Epithelial cell of proximal tubule (primary cell): ENCODE measurements around the gene PMFBP1. TPM values are rescaled to one million over a fixed set of nuclear protein-coding genes. Genes with fewer than 3 reads are reported as not detected.

ENCODE experiments used
- DNase-seq: peaks from one replicate; pipeline ENCODE4 v3.0.0-alpha.2; 2011; ENCODE audit warnings: low read depth
- H3K4me3 ChIP-seq: 2 replicates; pipeline ENCODE4 v1.5.1; 2011; ENCODE audit warnings: low read depth, mild to moderate bottlenecking, low read length
- CTCF ChIP-seq: conservative IDR thresholded peaks from 2 replicates; pipeline ENCODE4 v1.5.1; 2012; ENCODE audit warnings: low read depth, mild to moderate bottlenecking, low read length
- total RNA-seq: library from RNA; depleted of rRNA; stranded (reverse); fragments of >200 nt; gene quantifications from 2 replicates; pipeline ENCODE4 v1.2.3, GENCODE V29; 2015

Gene PMFBP1
- total RNA-seq, 1 donor from 2014 or later = 0.52 TPM

DNA sequence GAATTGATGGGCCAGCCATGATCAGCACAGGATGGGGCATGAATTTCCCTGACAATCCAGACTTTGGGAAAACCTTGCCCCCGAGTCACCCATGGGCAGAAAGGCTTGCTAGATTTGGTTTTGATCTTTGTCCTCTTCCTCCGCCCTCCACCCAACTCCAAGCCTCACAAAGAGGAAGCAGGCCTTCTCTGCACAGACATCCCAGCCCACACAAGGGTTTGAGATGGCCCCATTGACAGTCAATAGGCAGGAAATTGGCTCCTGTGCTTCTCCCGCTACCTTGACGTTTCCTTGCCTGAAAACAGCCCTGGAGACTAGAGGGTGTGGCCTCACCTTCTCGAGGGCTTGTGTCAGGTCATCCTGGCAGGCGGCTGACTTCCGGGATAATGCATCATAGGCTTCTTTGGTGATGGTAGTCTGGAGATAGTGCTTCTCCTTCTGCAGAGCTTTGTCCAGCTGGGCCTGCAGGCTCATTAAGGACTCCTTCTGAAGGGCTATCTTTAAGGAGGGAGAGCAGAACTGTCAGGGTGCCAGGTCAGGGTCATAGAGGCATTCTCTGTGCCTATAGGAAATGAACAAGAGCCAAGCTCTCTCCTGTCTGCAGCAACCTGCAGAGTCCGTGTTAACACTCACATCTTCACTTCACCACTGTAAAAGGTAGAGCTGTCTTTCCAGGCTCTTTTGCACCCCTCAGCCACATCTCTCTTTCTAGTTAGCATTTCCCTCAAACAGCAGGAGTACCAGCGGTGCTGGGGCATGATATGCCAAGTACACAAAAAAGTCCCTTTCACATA, 46.1 kb downstream of the PMFBP1 start:
- no peak overlapping the region for H3K4me3 ChIP-seq
- TF ChIP-seq CTCF = no peak
- no peak for DNase-seq

DNA sequence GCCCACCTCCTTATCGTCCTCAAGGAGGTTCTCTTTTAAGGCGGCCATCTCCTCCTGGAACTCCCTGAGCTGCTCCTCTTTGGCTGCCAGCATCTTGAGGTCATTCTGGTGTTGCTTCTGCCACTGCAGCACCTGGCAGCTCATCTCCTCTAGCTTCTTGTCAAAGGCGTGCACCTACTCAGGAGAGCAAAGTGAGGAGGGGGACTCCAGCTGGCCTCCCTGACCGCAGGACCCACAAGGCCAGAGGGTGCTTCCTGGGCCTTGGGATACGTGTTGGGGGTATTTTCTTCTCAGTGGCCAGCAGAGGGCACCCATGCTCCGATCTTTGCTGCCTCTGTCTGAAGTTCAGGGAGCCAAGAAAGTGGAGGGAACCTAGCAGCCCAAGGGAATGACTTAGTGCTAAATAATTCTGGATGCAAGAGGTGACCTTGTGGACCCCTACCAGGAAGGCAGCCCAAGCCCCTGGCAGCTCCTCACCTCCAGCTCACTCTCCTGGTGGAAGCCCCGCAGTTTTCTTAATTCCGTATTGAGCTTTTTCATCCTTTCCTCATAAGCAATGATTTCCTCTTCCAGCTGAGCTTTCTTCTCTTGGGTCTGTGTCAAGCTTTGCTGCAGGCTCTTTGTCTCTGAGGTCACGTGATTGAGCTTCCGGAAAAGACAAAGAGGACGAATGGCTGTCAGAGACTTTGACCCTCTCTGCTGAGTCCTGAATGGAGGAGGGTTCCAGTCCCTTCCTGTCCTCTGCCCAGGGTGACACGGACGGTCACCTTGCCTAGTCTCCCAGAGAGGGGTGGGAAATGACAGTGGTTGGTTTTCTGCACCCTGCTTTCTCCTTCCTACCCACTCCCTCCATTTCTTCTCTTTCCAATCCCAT, 47.0 kb downstream of the PMFBP1 start:
- peak; percentile 83 for TF ChIP-seq CTCF
- no peak overlapping the region for H3K4me3 ChIP-seq
- DNase-seq = peak; percentile 13

DNA sequence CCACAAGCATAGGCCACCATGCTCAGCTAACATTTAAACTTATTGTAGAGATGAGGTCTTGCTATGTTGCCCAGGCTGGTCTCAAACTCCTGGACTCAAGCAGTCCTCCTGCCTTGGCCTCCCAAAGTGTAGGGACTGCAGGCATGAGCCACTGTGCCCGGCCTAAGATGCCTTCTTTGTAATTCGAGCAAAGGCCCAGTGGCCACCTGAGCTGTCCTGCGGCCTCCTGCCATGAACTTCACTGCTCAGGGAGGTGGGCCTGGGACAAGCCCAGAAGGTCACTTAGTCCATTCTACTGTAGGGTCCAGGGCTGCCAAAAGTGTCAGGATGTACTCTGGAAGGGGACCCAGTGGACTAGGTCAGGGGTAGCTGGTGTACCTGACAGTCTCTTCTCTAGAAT, 47.8 kb downstream of the PMFBP1 start:
- TF ChIP-seq CTCF = no peak
- H3K4me3 ChIP-seq = no peak overlapping the region
- no peak for DNase-seq

- no peak for DNase-seq
- TF ChIP-seq CTCF = no peak
- no peak overlapping the region for H3K4me3 ChIP-seq
Measured at GRCh38 chr16:72123426-72123825, 48.5 kb downstream of the PMFBP1 start.

DNA sequence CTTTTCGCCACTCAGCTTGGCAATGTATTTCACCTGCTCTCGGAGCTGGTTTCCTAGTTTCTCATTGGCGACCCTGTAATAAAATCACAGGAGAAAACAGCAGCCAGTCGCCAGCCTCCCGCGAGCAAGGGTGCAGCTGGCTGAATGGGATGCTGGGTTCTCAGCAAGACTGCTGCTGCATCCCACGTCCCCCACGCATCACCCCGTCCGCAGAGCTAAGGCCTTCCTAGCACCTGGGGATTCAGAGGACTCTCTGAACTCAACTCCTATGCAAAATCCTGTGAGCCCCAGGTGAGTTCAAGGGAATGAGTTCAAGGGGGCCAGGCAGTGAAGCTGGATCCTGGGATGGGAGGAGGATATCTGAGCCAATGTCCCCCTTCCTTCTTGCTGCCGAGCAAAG, 49.0 kb downstream of the PMFBP1 start:
- TF ChIP-seq CTCF = no peak
- H3K4me3 ChIP-seq = no peak overlapping the region

GRCh38 chr16:72122308-72122707, 49.6 kb downstream of the PMFBP1 start:
- no peak for DNase-seq
- TF ChIP-seq CTCF = no peak
- H3K4me3 ChIP-seq = no peak overlapping the region

More for the DNA sequence above, 49.0 kb downstream of the PMFBP1 start:
- DNase-seq = no peak
